GM12875 (cell line): ENCODE data around the gene EHD4.

Source experiments
- H3K4me3 ChIP-seq: one replicate; pipeline ENCODE4 v1.5.1; 2011; ENCODE audit warnings: low read depth, low read length, control low read depth
- TF ChIP-seq, protein P1 (sequence below): IDR thresholded peaks from 2 replicates; pipeline ENCODE4 v1.5.1; 2011; ENCODE audit warnings: low read depth, mild to moderate bottlenecking, control low read depth, inconsistent platforms, low read length, moderate library complexity, borderline replicate concordance; ENCODE audit not compliant: insufficient read depth

The EHD4 gene

DNA sequence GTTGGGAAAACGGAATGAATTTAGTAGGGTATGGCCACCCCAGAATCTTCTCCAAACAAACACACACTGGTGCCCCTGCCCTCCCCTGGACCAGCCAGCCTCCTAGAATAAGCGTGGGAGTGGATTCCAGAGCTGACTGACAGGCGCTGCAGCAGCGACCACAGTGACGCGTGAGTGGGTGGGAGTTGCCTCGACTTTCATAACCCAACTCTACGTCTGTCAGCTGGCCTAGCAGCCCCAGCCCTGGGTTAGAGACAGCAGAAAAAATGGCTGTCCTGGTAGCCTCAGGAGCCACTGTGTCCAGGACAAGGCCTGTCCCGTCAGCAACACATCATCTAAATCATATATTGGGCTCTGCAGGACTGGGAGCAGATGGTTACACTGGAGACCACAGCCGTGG is 123.7 kb downstream of the EHD4 start:
- no peak overlapping the region for H3K4me3 ChIP-seq
- TF ChIP-seq, protein P1, sequence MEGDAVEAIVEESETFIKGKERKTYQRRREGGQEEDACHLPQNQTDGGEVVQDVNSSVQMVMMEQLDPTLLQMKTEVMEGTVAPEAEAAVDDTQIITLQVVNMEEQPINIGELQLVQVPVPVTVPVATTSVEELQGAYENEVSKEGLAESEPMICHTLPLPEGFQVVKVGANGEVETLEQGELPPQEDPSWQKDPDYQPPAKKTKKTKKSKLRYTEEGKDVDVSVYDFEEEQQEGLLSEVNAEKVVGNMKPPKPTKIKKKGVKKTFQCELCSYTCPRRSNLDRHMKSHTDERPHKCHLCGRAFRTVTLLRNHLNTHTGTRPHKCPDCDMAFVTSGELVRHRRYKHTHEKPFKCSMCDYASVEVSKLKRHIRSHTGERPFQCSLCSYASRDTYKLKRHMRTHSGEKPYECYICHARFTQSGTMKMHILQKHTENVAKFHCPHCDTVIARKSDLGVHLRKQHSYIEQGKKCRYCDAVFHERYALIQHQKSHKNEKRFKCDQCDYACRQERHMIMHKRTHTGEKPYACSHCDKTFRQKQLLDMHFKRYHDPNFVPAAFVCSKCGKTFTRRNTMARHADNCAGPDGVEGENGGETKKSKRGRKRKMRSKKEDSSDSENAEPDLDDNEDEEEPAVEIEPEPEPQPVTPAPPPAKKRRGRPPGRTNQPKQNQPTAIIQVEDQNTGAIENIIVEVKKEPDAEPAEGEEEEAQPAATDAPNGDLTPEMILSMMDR, result no peak

DNA sequence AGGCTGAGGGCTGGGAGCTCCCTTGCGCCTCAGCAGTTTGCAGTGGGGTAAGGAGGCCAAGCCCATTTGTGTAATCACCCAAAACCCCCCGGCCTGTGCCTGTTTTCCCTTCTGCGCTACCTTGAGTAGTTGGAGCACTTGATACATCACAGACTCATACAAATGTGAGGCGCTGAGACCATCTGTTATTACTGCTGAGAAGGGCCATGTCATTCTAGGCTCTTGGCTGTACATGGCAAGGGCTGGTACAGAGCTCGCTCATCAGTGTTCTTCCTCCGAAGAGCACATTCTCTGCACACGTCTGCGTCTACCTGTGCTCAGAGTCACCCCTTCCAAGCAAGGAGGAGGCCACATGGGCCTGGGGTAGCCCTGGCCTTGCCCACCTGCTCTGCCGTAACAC is 124.4 kb downstream of the EHD4 start:
- no peak overlapping the region for H3K4me3 ChIP-seq
- TF ChIP-seq, protein P1, result no peak

- no peak overlapping the region for H3K4me3 ChIP-seq
- TF ChIP-seq, protein P1, result no peak
Measured at GRCh38 chr15:41847206-41847605, 125.2 kb downstream of the EHD4 start.
